Left ventricle myocardium superior (tissue), 1 donor: ENCODE results near the gene GOLGA8M. TPM values are rescaled to one million over a fixed set of nuclear protein-coding genes. Genes with fewer than 3 reads are reported as not detected.
A peak's percentile ranks its signal among the peaks of the same experiment; 100 is the strongest.
"Not testable (repeated sequence)": the region's sequence is repeated elsewhere in the genome, so short reads cannot be mapped to it uniquely, and the experiment has no call there.

Experiments
- ATAC-seq: fragments of 200-7000 bp; cut with Tn5 transposase; one replicate; pipeline ENCODE4 v1.9.1; 2020; ENCODE audit warnings: mild to moderate bottlenecking, moderate library complexity
- DNase-seq: peaks from one replicate; pipeline ENCODE4 v3.0.0-alpha.2; 2020
- intact Hi-C: fragments of 100-400 bp; cut with micrococcal nuclease; formaldehyde crosslinking; loops from one replicate; pipeline ENCODE4 v1.11.0; 2022
- total RNA-seq: library from RNA; stranded (reverse); fragmentation: NEBNext Ultra II Directional; extraction: Animal tissue kit (Norgen Biotek cat#: 25700); gene quantifications from one replicate; pipeline ENCODE4 v1.2.1, GENCODE V29; 2021
- donor health status: DM: no; HTN: yes; CAD: no; lungs with severe emphysema.

Gene GOLGA8M
- total RNA-seq, 1 donor from 2014 or later, result 1.4 TPM

- DNase-seq, ATAC-seq, intact Hi-C loops: not testable (repeated sequence)
Measured at GRCh38 chr15:28666402-28666801, 45.8 kb downstream of the GOLGA8M start.

DNA sequence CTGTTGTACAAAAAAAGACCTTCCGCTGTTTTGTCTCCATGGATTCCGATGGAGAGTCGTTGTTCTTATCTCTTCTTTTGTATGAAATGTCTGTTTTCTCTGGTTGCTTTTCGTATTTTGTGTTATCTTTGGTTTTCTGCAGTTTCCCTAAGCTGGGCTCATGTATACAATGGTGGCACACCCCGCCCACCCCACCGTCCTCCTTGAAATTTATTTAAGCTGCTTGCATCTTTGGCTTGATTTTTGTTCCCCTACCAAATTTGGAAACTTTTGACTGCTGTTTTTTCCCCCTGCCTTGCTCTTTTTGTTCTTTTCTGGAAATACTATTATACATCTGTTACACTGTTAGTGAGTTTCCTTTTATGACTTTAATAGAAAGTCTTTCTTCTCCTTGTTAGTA, 47.6 kb downstream of the GOLGA8M start:
- DNase-seq, ATAC-seq, intact Hi-C loops: not testable (repeated sequence)

GRCh38 chr15:28663717-28664116, 48.5 kb downstream of the GOLGA8M start:
- ATAC-seq, result peak; percentile 67

DNA sequence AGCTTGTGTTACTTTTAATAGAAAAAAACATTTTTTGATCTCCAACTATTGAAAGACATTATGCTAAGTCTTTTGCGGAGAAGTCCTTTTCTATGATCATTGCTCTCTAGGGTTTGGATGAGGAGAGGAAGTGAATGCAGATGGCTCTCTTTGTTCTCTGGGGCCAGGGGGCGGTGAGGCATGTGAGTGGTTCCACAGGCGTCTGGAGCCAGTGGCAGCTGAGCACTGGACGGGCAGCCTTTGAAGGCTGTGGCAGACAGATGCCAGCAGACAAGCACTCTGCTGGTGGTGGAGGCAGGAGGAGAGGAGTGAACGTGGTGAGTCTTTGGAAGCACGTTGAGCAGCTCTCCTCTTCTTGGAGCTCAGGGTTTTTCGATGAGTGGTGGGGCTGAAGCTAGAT, 51.5 kb downstream of the GOLGA8M start:
- DNase-seq, intact Hi-C loops, ATAC-seq: not testable (repeated sequence)

More at GRCh38 chr15:28663717-28664116, 48.5 kb downstream of the GOLGA8M start:
- intact Hi-C loops, DNase-seq: not testable (repeated sequence)

DNA sequence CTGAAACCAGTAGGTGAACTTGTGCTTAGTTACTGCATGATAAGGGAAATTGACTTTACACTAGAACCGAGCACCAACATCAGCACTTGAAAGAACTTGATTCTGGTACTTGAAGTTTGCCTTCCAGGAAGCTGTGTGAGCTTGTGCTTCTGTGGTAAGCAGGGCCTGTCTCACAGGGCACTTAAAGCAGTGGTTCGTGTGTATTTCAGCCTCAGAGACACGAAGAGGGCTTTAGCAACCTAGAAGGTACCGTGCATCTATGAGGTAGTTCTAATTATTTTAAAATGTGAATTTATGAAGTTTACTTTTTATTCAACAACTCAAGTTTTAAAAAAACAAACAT, 56.2 kb downstream of the GOLGA8M start:
- DNase-seq, ATAC-seq, intact Hi-C loops: not testable (repeated sequence)

GRCh38 chr15:28655329-28656017, 56.7 kb downstream of the GOLGA8M start:
- DNase-seq, ATAC-seq, intact Hi-C loops: not testable (repeated sequence)

GRCh38 chr15:28654194-28654593, 58.0 kb downstream of the GOLGA8M start:
- intact Hi-C loops, ATAC-seq: not testable (repeated sequence)
- DNase-seq, result peak; percentile 29

DNA sequence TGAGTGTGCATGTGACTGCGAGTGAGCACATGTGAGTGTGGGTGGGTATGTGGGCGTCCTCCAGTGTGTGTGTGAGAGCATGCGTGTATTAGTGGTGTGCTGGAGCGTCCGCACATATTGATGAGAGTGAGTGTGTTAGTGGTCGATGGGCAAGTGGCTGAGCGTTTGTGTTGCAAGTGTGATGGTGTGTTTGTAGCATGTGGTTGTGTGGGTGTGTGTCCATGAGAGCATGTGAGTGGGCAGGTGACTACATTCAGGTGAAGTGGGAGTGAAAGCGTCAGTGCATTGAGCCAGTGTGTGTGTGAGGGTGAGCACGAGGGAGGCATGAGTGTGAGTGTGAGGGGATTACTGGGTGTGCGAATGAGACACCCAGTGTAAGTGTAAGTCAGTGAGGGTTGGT, 59.7 kb downstream of the GOLGA8M start:
- ATAC-seq, intact Hi-C loops, DNase-seq: not testable (repeated sequence)

Other genes starting within 250 kb of the GOLGA8M start
- gene GOLGA8G, start 179.4 kb downstream of the GOLGA8M start, total RNA-seq, result not detected
- gene GOLGA6L25, start 158.9 kb downstream of the GOLGA8M start, total RNA-seq, result not detected
- gene GOLGA6L7, start 136.2 kb upstream of the GOLGA8M start, total RNA-seq, result not detected
- gene APBA2, start 173.6 kb upstream of the GOLGA8M start, total RNA-seq, result 1.2 TPM